Left renal pelvis (tissue), 4 donors: ENCODE results near the gene ASB4. TPM values are rescaled to one million over a fixed set of nuclear protein-coding genes. Genes with fewer than 3 reads are reported as not detected.
"Not testable (repeated sequence)": the region's sequence is repeated elsewhere in the genome, so short reads cannot be mapped to it uniquely, and the experiment has no call there.

Experiments used
- DNase-seq, 4 donors: peaks; one replicate each; pipeline ENCODE4 v3.0.0-alpha.2; 2013; ENCODE audit warnings: low read depth in 4 of 4, low spot score in 3 of 4
- polyA plus RNA-seq, 4 donors: library from polyadenylated mRNA; unstranded; fragments of 120-200 nt; gene quantifications; one replicate each; pipeline ENCODE4 v1.2.1, GENCODE V29; 2013; ENCODE audit not compliant: insufficient read length in 4 of 4

The ASB4 gene
- polyA plus RNA-seq, 4 donors = 0.11 to 0.26 (median 0.23) TPM; not detected in 1

DNA sequence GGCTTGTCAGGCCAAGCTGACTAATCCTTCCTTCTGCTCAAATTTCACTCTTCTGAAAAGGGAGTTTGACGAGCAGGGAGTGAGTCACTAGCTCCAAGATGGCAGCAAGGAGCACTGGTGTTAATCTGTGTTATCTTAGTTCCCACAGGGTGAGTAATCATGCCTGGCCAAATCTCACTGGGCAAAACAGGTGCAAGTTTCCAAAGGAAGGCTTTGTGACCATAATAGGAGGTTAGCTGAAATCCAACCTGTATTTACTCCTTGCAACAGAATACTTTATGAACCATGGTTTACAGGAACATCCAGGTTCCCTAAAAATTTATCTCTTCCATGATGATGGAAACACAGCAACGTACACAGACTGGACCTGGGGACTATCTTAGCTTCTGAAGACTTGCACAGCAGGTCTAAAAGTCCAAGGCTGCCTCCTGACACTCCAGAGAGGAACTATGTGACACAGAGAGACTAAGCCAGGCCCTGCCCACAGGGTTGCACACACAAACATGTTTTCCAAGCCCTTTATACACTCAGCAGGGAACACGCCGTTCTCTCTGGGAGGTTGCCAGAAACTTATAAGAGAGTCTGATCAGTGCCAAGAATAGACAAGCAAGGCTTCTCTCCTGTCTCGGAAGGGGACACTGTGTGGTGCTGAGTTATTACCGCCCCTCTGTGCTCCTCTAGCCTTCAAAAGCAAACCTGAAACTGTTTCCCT lies 64.2 kb downstream of the ASB4 start:
- no peak for DNase-seq

DNA sequence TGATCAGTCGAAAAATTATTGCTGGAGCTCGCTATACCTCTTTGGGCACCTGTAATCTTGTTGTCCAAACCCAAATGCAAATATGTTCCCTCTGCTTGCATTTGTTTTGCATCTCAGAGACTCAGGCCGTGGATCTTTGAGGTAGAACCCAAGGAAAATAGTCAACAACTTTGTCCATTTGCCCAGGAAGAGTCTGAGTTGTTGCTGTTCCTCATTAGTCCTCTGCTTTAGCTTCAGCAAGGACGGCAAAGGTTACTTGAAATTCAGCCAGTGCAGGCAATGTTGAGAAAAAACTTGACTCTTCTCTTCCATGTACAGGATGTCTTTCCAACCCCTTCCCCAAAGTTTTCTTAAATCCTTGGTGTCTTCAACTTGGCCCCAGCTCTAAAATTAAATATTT lies 64.8 kb downstream of the ASB4 start:
- no peak for DNase-seq

DNA sequence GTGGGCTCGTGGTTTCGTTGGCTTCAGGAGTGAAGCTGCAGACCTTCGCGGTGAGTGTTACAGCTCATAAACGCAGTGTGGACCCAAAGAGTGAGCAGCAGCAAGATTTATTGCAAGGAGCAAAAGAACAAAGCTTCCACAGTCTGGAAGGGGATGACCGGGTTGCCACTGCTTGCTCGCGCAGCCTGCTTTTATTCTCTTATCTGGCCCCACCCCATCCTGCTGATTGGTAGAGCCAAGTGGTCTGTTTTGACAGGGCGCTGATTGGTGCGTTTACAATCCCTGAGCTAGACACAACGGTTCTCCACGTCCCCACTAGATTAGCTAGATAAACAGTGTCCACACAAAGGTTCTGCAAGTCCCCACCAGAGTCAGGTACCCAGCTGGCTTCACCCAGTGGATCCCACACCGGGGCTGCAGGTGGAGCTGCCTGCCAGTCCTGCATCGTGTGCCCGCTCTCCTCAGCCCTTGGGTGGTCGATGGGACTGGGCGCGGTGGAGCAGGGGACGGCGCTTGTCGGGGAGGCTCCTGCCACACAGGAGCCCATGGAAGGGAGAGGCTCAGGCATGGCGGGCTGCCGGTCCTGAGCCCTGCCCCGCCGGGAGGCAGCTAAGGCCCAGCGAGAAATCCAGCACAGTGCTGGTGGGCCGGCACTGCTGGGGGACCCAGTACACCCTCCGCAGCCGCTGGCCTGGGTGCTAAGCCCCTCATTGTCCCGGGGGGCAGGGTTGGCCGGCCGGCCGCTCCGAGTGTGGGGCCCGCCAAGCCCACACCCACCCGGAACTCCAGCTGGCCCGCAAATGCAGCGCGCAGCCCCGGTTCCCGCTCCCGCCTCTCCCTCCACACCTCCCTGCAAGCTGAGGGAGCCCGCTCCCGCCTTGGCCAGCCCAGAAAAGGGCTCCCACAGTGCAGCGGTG lies 66.5 kb downstream of the ASB4 start:
- not testable (repeated sequence) for DNase-seq

DNA sequence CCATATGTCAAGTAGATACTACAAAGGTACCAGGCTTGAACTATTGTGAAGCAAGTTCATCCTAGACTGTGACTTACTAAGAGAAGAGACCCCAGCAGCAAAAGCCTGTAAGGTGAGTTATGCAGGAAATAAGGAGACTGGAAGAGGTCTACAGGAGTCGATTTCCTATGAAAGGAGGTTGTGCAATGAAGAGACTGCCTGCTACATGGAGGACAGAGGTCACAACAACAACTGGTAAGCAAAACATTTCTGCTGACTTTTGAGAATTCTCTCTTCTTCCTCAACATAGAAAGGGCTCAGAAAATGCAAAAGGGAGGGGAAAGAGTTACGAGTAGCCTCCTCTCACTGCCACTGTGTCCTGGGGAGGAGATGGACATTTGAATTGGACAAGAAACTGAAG lies 68.2 kb downstream of the ASB4 start:
- no peak for DNase-seq

DNA sequence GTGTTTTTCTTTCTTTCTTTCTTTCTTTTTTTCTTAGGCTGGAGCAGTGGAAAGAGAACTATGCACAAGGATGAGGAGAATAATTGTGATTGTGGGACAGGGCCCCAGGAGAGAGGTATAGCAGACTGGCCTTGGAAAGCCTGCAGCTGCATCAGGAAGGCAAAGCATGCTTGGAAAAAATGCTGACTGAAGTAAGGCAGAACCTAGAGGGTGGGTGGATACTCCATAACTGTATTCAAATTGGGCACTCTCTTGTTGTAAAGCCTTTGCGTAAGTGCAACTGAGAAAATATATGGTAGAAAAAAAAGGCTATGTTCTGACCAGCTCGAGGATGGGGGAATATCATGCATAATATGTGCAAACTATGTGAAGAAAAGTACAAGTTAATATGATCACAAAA lies 71.0 kb downstream of the ASB4 start:
- no peak for DNase-seq

DNA sequence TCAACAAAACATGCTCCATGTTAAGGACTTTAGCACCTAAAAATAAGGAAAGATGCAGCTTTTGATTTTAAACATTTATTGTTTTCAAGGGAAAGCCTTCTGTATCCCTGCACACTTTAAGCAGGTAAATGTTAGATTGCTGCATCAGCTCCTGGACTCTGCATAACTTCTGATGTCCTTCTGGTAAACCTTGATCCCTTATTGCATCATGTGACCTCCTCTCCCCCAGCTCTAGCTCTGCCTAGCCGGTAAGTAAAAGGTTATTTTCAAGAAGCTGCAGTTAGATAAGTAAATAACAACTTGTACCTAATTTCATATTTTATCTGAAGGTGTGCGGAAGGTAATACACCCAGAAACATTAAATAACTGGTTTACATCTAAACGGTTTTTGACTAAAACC lies 73.1 kb downstream of the ASB4 start:
- DNase-seq = no peak

DNA sequence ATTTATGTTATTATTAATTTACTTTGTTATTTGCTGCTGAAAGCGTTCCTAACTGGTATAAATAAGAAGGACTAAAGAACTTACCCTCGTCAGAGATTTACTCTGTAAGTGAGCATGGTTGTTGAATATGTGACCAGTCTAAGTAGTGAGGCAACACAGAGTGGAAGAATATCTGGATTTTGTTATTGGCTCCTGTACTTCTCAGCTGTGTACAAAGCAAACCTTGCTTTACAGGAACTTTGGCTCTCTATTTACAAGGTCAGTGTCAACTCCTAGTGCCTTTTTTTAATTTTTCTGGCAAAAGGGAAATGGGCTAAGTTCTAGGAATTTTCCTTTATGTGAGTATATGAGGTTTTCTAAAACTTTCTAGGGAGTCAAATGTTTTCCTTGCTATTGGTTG lies 74.9 kb downstream of the ASB4 start:
- DNase-seq = no peak

DNA sequence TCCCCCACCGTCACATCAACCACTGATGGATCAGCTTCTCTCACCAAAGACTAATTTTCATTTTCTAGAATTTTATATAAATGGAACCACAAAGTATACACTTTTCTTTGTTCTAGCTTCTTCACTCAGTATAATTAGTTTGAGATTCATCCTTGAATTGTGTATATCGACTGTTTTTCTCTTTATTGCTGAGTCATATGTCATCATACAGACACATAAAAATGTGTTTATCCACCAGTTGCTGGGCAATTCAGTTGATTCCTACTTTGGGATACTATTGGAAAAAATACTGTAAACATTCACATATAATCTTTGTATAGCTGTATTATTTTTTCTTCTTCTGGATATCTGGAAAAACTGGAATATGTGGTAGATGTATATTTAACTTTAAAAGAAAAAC lies 84.0 kb downstream of the ASB4 start:
- no peak for DNase-seq

DNA sequence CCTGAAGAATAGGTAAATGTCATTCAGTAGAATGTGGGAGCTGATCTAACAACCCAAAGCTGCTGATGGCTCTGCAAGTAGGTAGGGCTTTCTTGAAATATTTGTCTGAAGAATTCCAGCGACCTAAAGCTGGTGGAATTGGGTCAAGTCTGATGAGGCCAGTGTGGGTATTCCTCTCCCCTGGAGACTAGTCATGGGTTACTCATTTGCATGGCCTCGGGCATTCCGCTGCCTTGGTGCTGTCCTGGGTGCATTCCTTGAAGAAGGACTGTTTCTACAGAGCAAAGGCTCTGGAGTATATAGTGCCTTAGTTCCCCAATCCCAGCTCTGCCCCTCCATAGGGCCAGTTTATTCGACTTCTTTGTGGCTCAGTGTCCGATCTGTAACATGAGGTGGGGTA lies 91.4 kb downstream of the ASB4 start:
- DNase-seq = no peak

DNA sequence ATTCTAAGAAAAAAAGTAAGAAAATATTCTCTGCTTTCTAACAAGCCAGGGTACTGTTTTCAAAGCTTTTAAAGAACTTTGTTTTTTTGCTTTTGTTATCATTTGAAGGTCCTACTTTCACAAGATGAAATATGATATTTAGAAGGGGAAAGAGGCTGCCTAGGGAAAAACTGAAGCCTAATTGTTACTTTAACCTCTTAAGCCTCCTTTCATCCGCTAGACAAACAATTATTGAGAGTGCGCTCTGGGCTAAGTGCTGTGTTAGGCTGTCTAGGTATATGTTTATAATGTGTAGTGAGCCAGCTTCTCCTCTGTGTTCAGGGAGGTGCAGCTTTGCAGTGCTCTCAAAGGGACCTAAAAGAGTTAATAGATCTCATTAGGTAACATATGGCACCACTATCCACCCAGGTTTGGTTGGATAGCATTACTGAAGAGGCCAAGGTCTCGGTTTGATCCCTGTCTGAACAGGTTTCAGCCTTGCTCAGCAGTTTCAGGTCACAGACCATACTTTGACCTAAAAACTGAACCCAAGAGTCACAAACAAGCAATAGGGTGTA lies 92.6 kb downstream of the ASB4 start:
- DNase-seq = no peak

DNA sequence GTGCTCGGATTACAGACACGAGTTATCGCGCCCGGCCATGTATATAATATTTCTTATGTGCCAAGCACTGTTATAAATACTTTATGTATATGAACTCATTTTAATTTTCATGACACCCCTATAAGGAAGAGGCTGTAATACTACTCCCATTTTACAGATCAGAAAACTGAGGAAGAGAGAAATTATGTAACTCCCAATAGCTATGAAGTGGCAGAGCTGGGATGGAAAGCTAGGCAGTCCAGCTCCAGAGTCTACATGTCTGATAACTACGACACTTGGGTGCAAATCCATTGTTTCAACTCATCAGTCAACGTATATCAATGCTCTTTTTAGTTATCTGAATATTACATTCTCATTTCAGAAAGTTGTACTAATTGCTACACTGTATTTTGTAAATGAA lies 93.6 kb downstream of the ASB4 start:
- no peak for DNase-seq

DNA sequence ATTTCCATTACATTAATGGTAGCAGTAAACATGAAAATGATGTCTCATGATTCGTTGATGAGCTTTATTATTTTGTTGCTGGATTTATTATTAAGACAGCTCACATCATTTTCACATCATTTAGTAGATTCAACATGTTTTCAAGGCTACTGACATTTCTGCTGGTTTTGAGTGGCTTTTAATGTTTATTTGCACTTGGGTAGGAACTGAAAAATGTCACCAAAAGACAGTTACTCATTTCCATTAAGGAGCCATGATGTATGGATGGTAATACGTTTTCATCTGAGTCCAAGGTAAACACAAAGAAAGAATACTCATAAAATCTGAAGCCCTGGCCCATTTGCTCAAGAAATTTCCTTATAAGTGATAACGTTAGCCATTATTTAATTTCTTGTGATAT lies 95.7 kb downstream of the ASB4 start:
- DNase-seq = no peak

DNA sequence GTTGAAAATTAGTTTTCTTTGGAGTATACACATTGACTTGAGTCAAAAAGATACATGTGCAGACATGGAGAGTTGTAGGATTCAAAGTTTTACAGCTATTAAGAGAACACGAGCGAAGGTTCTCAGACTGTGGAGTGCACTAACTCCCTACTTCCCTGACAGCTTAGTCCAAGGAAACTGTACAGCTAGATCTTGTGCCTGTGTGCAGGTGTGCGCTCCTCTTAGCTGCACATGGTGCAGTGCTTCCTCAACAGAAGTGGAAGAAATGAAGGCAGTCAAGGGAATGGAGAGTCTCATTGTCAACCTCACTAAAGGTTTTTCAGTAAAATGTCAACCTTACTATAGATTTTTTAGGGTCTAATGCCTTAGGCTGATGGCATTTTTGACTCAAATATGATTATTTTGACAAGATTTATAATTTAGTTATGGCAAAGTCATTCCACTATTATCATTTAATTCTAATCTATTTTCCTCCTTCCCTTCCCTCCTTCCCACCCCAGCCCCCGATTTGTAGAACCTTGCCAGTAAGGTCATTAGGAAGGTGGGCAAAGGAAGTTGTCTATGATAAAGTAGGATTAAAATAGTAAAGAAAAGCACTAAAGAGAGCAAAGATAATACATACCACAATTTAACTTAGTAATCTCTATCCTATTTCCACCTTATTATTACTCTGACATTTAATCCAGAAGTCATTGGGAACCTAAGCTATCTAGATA lies 97.0 kb downstream of the ASB4 start:
- no peak for DNase-seq

DNA sequence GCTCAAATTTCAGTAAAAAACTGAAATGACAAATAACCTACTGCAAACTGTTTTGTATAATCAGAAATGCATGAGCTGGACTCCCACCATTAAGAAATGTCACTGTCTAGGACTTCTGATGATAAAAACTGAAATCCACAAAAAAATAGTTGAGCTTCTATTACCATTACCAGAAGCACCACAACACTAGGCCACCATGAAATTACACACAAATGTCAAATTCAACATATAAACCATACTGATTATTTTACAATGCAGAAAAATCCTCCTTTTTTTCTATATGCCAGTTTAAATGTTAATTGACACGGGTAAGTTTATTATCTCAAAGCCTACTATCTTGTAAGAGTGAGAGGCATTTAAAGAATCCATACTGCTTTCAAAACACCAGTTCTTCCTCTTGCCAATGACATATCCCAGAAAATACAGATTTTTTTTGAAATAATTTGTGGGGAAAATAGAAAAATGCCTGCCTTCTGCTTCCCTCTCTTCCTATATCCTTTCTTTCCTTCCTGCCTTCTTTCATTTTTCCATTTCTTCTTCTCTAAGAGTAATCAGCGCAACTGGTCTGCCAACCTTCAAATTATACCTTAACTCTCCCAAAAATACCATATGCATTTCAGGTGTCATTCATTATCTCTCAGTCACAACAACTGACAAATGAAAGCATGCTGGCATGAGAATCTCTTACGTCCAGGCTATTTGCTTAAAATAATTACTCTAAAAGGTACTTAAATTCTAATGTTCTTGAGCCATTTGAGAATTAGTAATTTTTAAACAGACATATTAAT lies 98.3 kb downstream of the ASB4 start:
- DNase-seq = no peak

DNA sequence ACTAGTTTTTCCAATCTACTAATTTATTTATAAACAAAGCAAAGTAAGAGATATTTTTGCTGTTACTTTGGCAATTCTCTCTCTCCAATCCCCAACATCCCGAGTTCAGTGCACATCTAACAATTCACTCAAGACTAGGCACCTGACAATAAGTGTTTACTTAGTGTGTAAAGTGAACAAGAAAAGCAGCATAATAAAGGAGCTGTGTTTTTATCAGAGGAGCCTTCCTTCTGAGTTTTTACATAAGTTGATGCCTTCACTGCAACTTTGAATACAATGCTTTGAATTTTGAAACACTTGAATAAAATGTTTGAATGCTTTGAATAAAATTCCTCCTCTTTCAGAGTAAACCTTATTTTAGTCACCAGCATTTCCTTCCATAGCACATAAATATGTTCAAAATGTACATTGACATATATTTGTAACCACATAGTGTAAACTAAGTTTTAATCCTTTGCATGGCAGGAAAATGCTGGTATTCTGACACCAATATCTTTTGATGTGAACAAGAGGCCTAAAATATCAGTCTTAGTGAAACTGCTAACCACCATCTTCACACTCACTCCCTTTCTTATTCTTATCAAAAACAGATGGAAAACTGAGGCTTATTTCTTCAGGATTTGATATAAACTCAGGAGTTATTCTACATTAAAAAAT lies 99.2 kb downstream of the ASB4 start:
- no peak for DNase-seq

DNA sequence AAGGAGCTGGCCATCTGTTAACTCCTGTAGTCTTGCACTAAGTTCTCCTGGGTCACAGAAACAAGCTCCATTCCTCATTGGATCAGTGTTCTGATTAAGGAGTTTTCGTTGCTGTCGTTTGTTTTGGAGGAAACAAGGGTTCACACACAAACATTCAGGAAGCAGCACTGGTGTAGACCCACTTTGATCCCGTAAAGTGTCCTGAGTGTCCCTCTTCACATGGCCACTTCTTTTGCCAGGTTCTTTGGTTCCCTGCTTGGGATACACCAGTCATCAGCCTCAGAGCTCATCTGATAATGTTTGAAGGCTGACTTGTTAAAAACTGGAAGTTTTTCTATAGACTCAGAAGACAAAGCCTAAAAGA lies 99.7 kb downstream of the ASB4 start:
- DNase-seq = no peak

DNA sequence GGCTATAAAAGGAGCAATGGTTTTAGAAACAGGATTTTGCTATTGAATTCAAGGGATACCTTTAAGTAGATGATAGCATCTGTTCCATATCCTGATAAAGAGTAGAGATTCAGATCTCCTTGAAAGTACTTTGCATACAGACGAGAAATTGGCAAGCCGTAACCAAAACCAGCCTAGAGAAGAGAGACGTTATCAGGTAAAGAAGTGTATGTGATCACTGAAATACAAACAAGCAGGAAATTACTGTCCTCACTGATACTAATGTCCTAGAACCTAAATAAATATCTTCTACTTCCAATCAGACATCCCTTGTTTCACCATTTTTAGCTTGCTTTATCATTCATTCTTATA lies 101.2 kb downstream of the ASB4 start:
- DNase-seq = no peak

DNA sequence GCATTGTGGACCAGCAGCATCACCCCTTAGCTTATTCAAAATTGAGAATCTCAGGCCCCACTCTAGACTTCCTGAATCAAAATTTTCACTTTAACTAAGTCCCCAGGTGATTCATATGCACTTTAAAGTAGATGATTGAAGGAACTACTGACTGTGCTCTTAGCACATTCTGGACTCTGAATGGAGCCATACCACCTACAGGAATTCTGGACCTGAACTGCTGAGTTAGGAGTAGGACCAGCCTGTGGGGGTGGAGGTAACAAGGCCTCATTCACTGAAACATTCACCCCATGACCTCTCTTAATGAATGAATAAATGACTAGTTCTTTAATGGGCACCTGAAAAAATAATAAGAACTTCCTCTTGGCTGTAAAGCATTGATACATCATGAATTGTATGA lies 103.3 kb downstream of the ASB4 start:
- no peak for DNase-seq

DNA sequence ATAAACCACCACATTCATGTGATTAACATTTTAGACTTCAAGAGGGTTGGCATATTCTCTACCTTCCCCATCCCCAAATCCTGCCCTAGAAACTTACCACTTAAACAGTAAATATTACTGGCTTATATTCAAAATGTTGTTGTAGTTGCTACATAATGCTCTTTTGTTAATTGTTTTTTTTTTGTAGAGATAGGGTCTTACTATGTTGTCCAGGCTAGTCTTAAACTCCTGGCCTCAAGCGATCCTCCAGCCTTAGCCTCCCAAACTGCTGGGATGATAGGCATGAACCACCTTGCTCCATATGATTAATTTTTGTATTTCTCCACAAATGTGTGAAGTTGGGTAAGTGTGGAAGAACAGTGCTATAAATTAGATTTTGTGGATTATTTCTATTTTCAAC lies 104.0 kb downstream of the ASB4 start:
- no peak for DNase-seq
